GM21367 (cell line): ENCODE data around the gene IRX2.

ENCODE experiments used
- ATAC-seq: cut with Tn5 transposase; IDR thresholded peaks from one replicate; pipeline ENCODE4 v1.9.1; 2021; ENCODE audit not compliant: unreplicated experiment

IRX2 gene

DNA sequence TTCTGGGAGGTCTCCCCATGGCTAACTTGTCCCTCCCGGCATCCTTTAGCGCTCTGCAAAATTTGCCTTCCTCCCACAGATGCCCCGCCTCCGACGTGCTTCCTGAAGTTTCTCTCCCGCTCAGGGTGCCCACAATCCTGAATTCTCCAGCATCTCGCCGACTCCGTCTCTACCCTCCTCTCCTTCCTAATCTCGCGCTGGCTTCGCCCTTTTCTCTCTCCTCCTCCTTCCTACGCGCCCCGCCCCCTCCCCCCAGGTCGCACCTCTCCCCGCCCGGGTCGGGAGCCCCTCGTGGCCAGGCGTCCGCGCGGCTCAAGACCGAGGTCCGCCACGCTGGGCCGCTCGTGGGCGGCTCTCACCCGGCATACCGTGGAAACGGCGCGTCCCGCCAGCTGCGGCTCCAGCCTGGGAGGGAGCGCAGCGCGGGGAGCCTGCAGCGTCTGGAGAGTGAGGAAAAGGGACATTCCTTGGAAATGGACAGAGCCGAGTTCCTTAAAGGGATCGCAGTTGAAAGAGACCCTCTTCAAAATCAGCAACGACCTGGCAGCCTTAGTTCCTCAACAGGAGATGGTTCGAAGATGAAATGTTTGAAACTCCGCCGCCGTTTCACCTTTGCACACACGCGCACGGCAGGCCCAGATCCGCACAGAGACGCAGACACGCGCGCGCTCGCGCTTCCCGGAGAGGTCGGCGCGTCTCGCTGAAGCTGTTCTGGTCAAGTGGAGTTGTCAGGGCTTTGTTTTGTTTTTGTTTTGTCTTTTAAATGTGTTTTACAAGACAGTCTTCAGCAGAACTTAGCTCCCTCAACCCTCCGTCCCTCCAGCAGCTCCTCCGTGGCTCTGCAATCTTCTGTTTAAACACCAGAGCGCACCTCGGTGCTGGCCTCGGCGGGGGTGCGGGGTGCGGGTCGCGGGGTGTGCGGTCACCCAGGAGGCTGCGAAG, 5.0 kb upstream of the IRX2 start:
- ATAC-seq, result no peak

DNA sequence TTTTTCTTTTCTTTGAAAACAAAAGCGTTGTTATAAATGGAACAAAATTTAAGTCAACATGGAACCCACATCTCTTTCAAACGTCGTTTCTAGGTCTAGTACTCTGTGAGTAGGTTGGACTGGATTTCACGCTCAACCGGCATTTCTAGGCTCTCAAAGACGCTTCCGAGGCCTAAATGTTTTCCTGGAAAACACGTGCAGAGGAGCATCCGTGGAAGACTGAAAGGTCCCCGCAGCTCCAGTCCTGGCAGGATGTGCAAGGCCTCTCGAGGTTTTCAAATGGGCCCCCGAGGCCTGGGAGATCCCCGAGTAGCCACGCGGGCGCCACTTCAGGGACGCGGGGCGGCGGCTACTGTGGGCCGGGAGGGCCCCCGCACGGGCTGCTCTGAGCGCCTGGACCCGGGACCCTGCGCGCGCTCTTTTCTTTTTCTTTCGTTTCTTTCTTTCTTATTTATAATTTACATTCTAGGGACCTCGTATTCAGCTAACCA, 4.2 kb upstream of the IRX2 start:
- no peak for ATAC-seq

DNA sequence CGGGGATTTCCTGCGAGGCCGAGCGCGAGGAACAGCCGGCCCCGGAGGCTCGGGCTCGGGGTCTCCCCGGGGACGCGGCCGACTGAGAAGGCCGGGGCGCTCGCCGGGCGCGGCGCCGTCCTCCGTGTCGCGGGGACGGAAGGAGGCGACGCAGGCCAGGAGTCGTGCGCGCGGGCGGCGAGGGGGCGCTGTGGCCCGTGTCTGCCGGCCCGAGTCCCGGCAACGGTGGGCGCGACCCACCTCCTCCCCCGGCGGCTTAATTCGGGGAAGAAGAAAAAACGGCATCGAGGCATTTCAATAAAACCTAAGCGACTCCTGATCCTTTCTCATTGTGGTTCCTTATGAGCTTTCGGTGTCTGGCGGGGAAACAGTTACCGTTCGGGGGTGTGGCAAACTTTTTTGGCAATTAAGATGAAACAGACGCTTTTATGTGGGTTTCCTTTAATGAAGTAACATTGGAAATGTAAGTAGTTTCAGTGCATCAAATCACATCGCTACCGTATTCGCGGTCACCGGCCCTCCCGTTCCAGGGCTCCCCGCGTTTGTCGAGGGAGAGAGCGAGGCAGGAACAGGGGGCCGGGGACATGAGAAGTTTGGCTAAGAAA, 3.7 kb upstream of the IRX2 start:
- no peak for ATAC-seq

- no peak for ATAC-seq
Measured at GRCh38 chr5:2754581-2755075, 3.2 kb upstream of the IRX2 start.

- no peak for ATAC-seq
Measured at GRCh38 chr5:2753452-2754420, 2.3 kb upstream of the IRX2 start.

- no peak for ATAC-seq
Measured at GRCh38 chr5:2752821-2753439, 1.5 kb upstream of the IRX2 start.

- no peak for ATAC-seq
Measured at GRCh38 chr5:2752059-2752820, 763 bp upstream of the IRX2 start.

- ATAC-seq, result no peak
Measured at GRCh38 chr5:2750758-2751464, 566 bp downstream of the IRX2 start.

GRCh38 chr5:2750026-2750757, 1.3 kb downstream of the IRX2 start:
- no peak for ATAC-seq

GRCh38 chr5:2749514-2750025, 1.9 kb downstream of the IRX2 start:
- no peak for ATAC-seq

GRCh38 chr5:2748861-2749513, 2.5 kb downstream of the IRX2 start:
- no peak for ATAC-seq

DNA sequence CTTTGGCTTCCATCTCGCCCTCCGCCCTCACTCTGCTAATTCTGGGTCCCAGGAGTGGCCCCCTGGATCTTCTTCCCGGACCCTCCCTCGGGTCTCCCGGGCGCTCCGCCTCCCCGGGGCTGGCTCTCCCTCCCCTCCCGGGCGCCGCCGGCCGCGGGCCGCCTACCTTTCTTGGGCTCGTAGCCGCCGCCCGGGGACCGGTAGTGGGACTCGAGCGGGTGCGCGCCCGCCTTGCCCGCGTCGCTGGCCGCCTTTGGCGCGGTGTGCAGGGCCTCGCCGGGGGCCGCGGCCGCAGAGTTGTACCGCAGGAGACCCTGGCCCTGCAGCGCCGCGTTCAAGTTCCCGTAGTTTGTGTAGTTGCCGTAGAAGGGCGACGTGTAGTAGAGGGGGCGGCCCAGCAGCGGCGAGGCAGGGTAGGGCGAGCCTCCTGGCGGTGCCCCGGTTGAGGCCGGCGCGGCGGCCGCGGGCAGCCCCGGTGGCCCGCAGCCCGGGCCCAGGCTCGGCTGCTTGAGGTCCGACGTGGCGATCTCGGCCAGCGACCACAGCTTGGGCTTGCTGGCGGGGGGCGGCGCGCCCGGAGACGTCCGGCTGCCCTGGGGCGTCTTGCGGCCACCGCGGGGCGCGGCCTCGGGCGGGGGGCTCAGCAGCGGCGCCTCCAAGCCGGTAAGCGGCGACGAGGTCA, 3.2 kb downstream of the IRX2 start:
- ATAC-seq, result no peak

GRCh38 chr5:2747363-2748162, 3.9 kb downstream of the IRX2 start:
- ATAC-seq, result no peak

- no peak for ATAC-seq
Measured at GRCh38 chr5:2746561-2747032, 4.9 kb downstream of the IRX2 start.

DNA sequence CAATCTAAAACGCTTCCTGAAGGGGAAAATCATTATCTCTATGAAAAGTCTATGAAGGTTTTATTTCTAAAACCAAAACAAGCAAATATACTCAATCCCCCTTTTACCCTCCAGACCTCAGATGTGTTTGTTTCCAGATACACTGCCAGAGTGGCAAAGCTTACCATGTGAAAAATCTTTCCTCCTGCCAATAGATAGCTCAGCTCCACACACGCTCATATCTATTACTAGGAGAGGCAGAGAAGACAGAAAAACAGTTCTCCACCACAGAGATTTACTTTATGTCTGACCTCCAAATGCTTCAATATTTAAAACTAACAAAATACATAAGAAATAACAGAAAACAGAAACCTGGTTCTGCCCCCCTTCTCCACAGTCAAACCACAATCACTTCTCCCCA, 7.0 kb downstream of the IRX2 start:
- ATAC-seq, result no peak
